Suprapubic skin (tissue), 3 donors: ENCODE data around the gene ANO2.

Source experiments
- POLR2A ChIP-seq, 2 donors: fragments of 450-650 bp; IDR thresholded peaks; one replicate each; pipeline ENCODE4 v1.6.1; 2017; ENCODE audit warnings: antibody characterized with exemption in 2 of 2, mild to moderate bottlenecking in 2 of 2, moderate library complexity in 2 of 2
- TF ChIP-seq, protein P1 (sequence below), 2 donors: fragments of 200-600 bp in 1 of 2; fragments of 450-650 bp in 1 of 2; sonication (generic) in 1 of 2; IDR thresholded peaks; one replicate each; pipeline ENCODE4 v1.5.1; 2016 to 2019; ENCODE audit warnings: antibody characterized with exemption in 2 of 2, mild to moderate bottlenecking in 1 of 2, moderate library complexity in 1 of 2

DNA sequence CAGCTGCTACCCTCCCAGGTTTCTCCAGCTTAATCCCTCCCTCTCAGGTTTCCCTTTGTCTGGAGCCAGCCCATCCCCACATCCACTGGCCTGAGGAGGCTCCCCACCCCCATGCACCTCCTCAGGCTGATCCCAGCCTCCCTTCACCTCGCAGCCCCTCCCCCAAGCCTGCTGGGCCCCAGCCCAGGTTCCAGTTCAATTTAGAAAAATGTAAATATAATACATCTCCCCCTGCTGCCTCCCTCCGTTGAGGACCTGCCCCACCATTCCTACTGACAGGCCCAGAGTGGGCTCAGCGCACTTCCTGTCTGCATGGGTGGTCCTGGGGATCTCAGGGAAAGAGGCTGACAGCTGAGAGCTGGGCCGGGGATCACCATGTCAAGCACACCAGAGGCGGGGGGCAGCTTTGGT lies 357.3 kb downstream of the ANO2 start:
- TF ChIP-seq, protein P1, sequence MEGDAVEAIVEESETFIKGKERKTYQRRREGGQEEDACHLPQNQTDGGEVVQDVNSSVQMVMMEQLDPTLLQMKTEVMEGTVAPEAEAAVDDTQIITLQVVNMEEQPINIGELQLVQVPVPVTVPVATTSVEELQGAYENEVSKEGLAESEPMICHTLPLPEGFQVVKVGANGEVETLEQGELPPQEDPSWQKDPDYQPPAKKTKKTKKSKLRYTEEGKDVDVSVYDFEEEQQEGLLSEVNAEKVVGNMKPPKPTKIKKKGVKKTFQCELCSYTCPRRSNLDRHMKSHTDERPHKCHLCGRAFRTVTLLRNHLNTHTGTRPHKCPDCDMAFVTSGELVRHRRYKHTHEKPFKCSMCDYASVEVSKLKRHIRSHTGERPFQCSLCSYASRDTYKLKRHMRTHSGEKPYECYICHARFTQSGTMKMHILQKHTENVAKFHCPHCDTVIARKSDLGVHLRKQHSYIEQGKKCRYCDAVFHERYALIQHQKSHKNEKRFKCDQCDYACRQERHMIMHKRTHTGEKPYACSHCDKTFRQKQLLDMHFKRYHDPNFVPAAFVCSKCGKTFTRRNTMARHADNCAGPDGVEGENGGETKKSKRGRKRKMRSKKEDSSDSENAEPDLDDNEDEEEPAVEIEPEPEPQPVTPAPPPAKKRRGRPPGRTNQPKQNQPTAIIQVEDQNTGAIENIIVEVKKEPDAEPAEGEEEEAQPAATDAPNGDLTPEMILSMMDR (IDR thresholded peaks at IDR 0.05), result no peak
- TF ChIP-seq POLR2A (IDR thresholded peaks at IDR 0.05), result no peak
